CD4-positive, alpha-beta memory T cell (primary cell): ENCODE data around the gene COX19. TPM values are rescaled to one million over a fixed set of nuclear protein-coding genes. Genes with fewer than 3 reads are reported as not detected.

Source experiments
- CTCF ChIA-PET: fragments of 350-600 bp; sonication (Branson Sonifier 250); formaldehyde crosslinking; loops from one replicate; lab custom pipeline; 2021; ENCODE audit warnings: inconsistent platforms; ENCODE audit not compliant: partially characterized antibody; lab: Charles Lee
- POLR2A ChIA-PET: fragments of 350-600 bp; sonication (Branson Sonifier 250); formaldehyde crosslinking; loops from one replicate; lab custom pipeline; 2021; ENCODE audit not compliant: partially characterized antibody; lab: Charles Lee
- DNase-seq, 5 donors: peaks; one replicate each; pipeline versions ENCODE4 v3.0.0 to v3.0.0-alpha.2; 2020 to 2022; ENCODE audit warnings: mixed read lengths in 1 of 5
- H3K27ac ChIP-seq: one replicate; pipeline ENCODE4 v1.7.0; 2013; ENCODE audit warnings: low read depth, low read length
- H3K27me3 ChIP-seq: 2 replicates; pipeline ENCODE4 v1.7.0; 2013; ENCODE audit warnings: mild to moderate bottlenecking, low read length, moderate library complexity; ENCODE audit not compliant: insufficient read depth
- H3K36me3 ChIP-seq: 2 replicates; pipeline ENCODE4 v1.7.0; 2013; ENCODE audit warnings: mild to moderate bottlenecking, low read length, moderate library complexity; ENCODE audit not compliant: insufficient read depth
- H3K4me1 ChIP-seq: 2 replicates; pipeline ENCODE4 v1.7.0; 2013; ENCODE audit warnings: mild to moderate bottlenecking, low read length, moderate library complexity; ENCODE audit not compliant: insufficient read depth
- H3K4me3 ChIP-seq, 2 donors: one replicate each; pipeline ENCODE4 v1.7.0; 2013; ENCODE audit warnings: low read length in 2 of 2, mild to moderate bottlenecking in 1 of 2
- H3K9me3 ChIP-seq, 2 donors: one replicate each; pipeline ENCODE4 v1.7.0; 2013; ENCODE audit warnings: low read length in 2 of 2, control low read depth in 1 of 2; ENCODE audit not compliant: control insufficient read depth in 1 of 2
- H3K27ac Mint-ChIP-seq, 7 donors: one replicate each; pipeline ENCODE4 v1.8.0; 2020 to 2021; ENCODE audit warnings: mixed read lengths in 7 of 7, mild to moderate bottlenecking in 6 of 7, inconsistent platforms in 3 of 7, moderate library complexity in 3 of 7
- H3K27me3 Mint-ChIP-seq, 2 donors: one replicate each; pipeline ENCODE4 v1.8.0; 2020 to 2021; ENCODE audit warnings: mixed read lengths in 2 of 2
- H3K36me3 Mint-ChIP-seq, 2 donors: one replicate each; pipeline ENCODE4 v1.8.0; 2020 to 2021; ENCODE audit warnings: mixed read lengths in 2 of 2, inconsistent platforms in 1 of 2, mild to moderate bottlenecking in 1 of 2
- H3K4me1 Mint-ChIP-seq, 4 donors: one replicate each; pipeline ENCODE4 v1.8.0; 2020 to 2021; ENCODE audit warnings: mixed read lengths in 4 of 4, mild to moderate bottlenecking in 1 of 4
- H3K4me3 Mint-ChIP-seq, 8 donors: one replicate each; pipeline ENCODE4 v1.8.0; 2020 to 2021; ENCODE audit warnings: mixed read lengths in 8 of 8, mild to moderate bottlenecking in 7 of 8, moderate library complexity in 6 of 8, inconsistent platforms in 3 of 8
- H3K9me3 Mint-ChIP-seq, 8 donors: one replicate each; pipeline ENCODE4 v1.8.0; 2020 to 2021; ENCODE audit warnings: mixed read lengths in 8 of 8, mild to moderate bottlenecking in 5 of 8, inconsistent platforms in 3 of 8, moderate library complexity in 1 of 8
- intact Hi-C: fragments of 100-400 bp; cut with micrococcal nuclease; formaldehyde crosslinking; loops from one replicate; pipeline ENCODE4 v1.15.1; 2023
- polyA plus RNA-seq, 2 donors: library from polyadenylated mRNA; unstranded; fragments of 300-500 nt; fragmentation: Illumina TruSeq; gene quantifications; one replicate each; pipeline ENCODE4 v1.2.3, GENCODE V29; 2021
- total RNA-seq, 2 experiments: library from RNA; stranded (reverse); gene quantifications; one replicate each; pipeline ENCODE4 v1.2.3, GENCODE V29; 2021

Gene COX19
- total and polyA plus RNA-seq, 4 experiments from 2014 or later: 20.5 to 50.0 (median 33.5) TPM

DNA sequence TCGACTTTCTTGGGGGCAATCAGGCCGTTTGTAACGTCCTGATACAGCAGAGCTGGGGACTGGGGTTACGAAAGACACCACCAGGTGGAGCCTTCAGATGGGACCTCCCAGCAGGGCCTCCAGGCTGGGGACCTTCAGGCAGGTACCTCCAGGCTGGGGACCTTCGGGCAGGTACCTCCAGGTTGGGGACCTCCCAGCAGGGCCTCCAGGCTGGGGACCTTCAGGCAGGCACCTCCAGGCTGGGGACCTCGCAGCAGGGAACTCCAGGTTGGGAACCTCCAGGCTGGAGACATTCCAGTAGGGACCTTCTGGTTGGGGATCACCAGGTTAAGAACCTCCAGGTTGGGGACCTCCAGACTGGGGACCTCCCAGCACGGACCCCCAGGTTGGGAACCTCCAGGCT, 45.5 kb upstream of the COX19 start:
- peaks cover 0 to 7% of the 10 kb centered on the region in 2 donors for H3K9me3 ChIP-seq
- no peak overlapping the region for H3K4me3 Mint-ChIP-seq

GRCh38 chr7:1019789-1020610, 44.7 kb upstream of the COX19 start:
- Histone ChIP-seq H3K36me3 (no peaks in the 10 kb centered on the region), H3K27me3 (no peaks in the 10 kb centered on the region), H3K4me3 (no peak overlapping the region), H3K4me1 (peaks cover 3% of the 10 kb centered on the region), H3K9me3 (peaks cover 0 to 7% of the 10 kb centered on the region in 2 donors), H3K27ac (no peak overlapping the region)
- Mint-ChIP-seq H3K27me3 (no peaks in the 10 kb centered on the region), H3K4me1 (peaks cover 5 to 23% (median 9%) of the 10 kb centered on the region in 4 donors), H3K9me3 (peaks cover 0 to 17% (median 2%) of the 10 kb centered on the region in 8 donors), H3K4me3 (no peak overlapping the region), H3K36me3 (peaks cover 18 to 24% of the 10 kb centered on the region in 2 donors), H3K27ac (peak overlapping the region in 1 of 7 donors; percentile 31)
- DNase-seq: no peak
- intact Hi-C loops: loop anchor here (1.0 kb wide), 1 partner anchor 45 kb away; no protein-coding TSS in a partner anchor
- ChIA-PET CTCF (interaction anchor here (1.3 kb wide), 2 partner anchors 25 to 46 kb away, joined by 4 to 7 read pairs; partner anchors contain the start of gene GPR146), POLR2A (no interaction called here)

More for the DNA sequence above, 45.5 kb upstream of the COX19 start:
- Mint-ChIP-seq H3K4me1 (peaks cover 5 to 23% (median 10%) of the 10 kb centered on the region in 4 donors), H3K27ac (no peak overlapping the region), H3K9me3 (peaks cover 0 to 17% (median 2%) of the 10 kb centered on the region in 8 donors), H3K27me3 (no peaks in the 10 kb centered on the region), H3K36me3 (peaks cover 18 to 24% of the 10 kb centered on the region in 2 donors)
- H3K4me1 ChIP-seq: peaks cover 3% of the 10 kb centered on the region
- no peaks in the 10 kb centered on the region for H3K36me3 ChIP-seq
- H3K27ac ChIP-seq: no peak overlapping the region
- H3K27me3 ChIP-seq: no peaks in the 10 kb centered on the region
- peak in 1 of 5 donors; percentile 25 for DNase-seq
- H3K4me3 ChIP-seq: no peak overlapping the region
- intact Hi-C loops: loop anchor here (1.0 kb wide), 1 partner anchor 44 kb away; no protein-coding TSS in a partner anchor
- POLR2A ChIA-PET: no interaction called here
- CTCF ChIA-PET: interaction anchor here (1.3 to 1.7 kb wide), 3 partner anchors 26 to 45 kb away, joined by 4 to 7 read pairs (median 5); no protein-coding TSS in a partner anchor

DNA sequence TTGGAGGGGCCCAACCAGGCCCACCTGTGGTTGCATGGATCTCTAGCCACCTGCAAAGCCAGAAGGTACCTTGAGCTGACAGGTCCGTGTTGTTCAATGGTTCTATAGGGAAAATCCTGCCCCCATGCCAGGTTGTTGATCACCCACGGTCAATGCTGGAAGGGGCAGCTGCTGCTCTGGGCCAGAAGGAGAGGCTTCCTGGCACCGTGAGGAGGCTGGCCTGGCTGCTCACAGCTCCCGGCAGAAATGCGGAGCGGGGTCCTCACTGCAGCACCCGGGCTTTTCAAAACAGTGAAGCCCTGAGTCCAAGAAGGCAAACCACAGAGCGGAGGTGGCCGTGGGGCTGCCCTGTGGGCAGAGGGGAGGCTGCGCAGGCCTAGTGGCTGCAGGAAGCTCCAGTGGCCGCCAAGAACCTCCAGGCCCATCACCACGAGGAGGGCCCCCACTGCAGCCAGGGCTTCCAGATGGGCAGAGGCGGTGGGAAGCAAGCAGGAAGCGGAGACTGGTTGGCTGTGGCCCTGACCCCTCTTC, 44.0 kb upstream of the COX19 start:
- Mint-ChIP-seq H3K36me3 (peaks cover 18 to 24% of the 10 kb centered on the region in 2 donors), H3K9me3 (peaks cover 0 to 17% (median 2%) of the 10 kb centered on the region in 8 donors), H3K27me3 (no peaks in the 10 kb centered on the region), H3K4me3 (no peak overlapping the region), H3K27ac (no peak overlapping the region), H3K4me1 (peaks cover 5 to 25% (median 9%) of the 10 kb centered on the region in 4 donors)
- CTCF ChIA-PET: interaction anchor here (1.0 to 1.9 kb wide), 4 partner anchors 8 to 47 kb away, joined by 4 to 11 read pairs (median 4); partner anchors contain the start of gene GPR146
- H3K4me3 ChIP-seq: no peak overlapping the region
- POLR2A ChIA-PET: no interaction called here
- no peaks in the 10 kb centered on the region for H3K27me3 ChIP-seq
- H3K9me3 ChIP-seq: peaks cover 0 to 7% of the 10 kb centered on the region in 2 donors
- H3K4me1 ChIP-seq: peaks cover 3% of the 10 kb centered on the region
- intact Hi-C loops: no loop called here
- no peak for DNase-seq
- no peak overlapping the region for H3K27ac ChIP-seq
- no peaks in the 10 kb centered on the region for H3K36me3 ChIP-seq

DNA sequence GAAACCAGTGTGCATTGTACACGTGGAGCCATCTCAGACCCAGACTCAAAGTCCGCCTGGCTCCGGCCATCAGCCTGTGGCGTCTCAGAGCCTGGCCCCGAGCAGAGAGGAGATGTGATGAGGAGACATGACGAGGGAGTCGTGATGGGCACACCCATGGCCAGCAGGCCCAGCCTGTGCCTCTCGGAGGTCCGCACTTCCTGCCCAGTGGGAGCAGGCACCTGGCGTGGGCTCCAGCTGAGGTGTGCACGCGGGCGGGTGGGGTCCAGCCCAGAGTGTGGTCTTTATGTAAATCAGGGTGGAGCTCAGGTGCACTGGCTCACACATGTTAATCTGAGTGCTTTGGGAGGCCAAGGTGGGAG, 43.0 kb upstream of the COX19 start:
- CTCF ChIA-PET: interaction anchor here (1.0 to 1.9 kb wide), 3 partner anchors 24 to 48 kb away, joined by 4 to 11 read pairs (median 4); partner anchors contain the start of gene GPR146
- H3K27ac Mint-ChIP-seq: peak overlapping the region in 5 of 7 donors; percentile 30 to 91 (median 59)

GRCh38 chr7:1017586-1018333, 42.4 kb upstream of the COX19 start:
- Histone ChIP-seq H3K27me3 (no peaks in the 10 kb centered on the region), H3K27ac (no peak overlapping the region), H3K9me3 (peaks cover 0 to 7% of the 10 kb centered on the region in 2 donors), H3K4me1 (peaks cover 3% of the 10 kb centered on the region), H3K36me3 (no peaks in the 10 kb centered on the region), H3K4me3 (no peak overlapping the region)
- H3K27ac Mint-ChIP-seq: peak overlapping the region in 6 of 7 donors; percentile 30 to 91 (median 56)
- DNase-seq: no peak
- no peaks in the 10 kb centered on the region for H3K27me3 Mint-ChIP-seq
- peaks cover 14 to 24% of the 10 kb centered on the region in 2 donors for H3K36me3 Mint-ChIP-seq
- ChIA-PET POLR2A (no interaction called here), CTCF (interaction anchor here (1.9 kb wide), 1 partner anchor 48 kb away, joined by 11 read pairs; no protein-coding TSS in a partner anchor)
- H3K9me3 Mint-ChIP-seq: peaks cover 0 to 14% (median 2%) of the 10 kb centered on the region in 8 donors
- H3K4me1 Mint-ChIP-seq: peaks cover 6 to 30% (median 15%) of the 10 kb centered on the region in 4 donors
- H3K4me3 Mint-ChIP-seq: no peak overlapping the region
- intact Hi-C loops: no loop called here

More for the DNA sequence above, 43.0 kb upstream of the COX19 start:
- Mint-ChIP-seq H3K36me3 (peaks cover 14 to 24% of the 10 kb centered on the region in 2 donors), H3K4me3 (no peak overlapping the region), H3K27me3 (no peaks in the 10 kb centered on the region), H3K4me1 (peaks cover 6 to 30% (median 15%) of the 10 kb centered on the region in 4 donors), H3K9me3 (peaks cover 0 to 14% (median 2%) of the 10 kb centered on the region in 8 donors)
- Histone ChIP-seq H3K27me3 (no peaks in the 10 kb centered on the region), H3K36me3 (no peaks in the 10 kb centered on the region), H3K4me1 (peaks cover 3% of the 10 kb centered on the region), H3K27ac (no peak overlapping the region), H3K4me3 (no peak overlapping the region), H3K9me3 (peaks cover 0 to 7% of the 10 kb centered on the region in 2 donors)
- intact Hi-C loops: no loop called here
- POLR2A ChIA-PET: no interaction called here
- no peak for DNase-seq

DNA sequence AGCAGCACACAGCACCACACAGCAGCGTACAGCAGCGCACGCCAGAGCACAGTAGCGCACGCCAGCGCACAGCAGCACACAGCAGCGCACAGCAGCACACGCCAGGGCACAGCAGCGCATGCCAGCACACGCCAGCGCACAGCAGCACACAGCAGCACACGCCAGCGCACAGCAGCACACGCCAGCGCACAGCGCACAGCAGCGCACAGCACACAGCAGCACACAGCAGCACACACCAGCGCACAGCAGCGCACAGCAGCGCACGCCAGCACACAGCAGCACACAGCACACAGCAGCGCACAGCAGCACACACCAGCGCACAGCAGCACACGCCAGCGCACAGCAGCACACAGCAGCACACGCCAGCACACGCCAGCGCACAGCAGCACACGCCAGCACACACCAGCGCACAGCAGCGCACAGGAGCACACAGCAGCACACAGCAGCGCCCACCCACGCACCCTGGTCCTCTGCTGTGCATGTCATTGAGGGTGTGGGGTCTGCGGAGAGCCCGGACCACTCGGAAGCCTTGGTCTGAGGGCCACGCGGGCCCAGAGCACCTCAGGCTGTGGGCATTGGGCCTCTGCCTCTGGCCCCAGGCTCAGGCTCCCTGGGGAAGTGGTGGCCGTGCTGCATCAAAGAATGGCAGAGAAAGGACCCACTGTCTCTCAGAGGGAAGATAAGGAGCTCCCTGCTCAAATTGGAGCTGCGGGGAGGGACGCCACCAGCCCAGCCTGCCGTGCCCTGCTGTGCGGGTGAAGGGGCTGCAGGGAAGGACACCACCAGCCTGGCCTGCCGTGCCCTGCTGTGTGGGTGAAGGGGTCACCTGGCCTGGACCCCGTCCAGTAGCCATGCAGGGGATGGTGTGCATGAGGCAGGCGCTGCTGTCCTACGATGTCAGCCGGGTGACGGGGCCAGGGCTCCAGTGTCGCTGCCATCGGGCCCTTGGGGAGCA, 41.5 kb upstream of the COX19 start:
- ChIA-PET POLR2A (no interaction called here), CTCF (no interaction called here)
- H3K9me3 Mint-ChIP-seq: peaks cover 0 to 9% (median 2%) of the 10 kb centered on the region in 8 donors
- no peak overlapping the region for H3K4me3 ChIP-seq
- no peaks in the 10 kb centered on the region for H3K27me3 Mint-ChIP-seq
- no peak overlapping the region for H3K27ac ChIP-seq
- peaks cover 8 to 16% of the 10 kb centered on the region in 2 donors for H3K36me3 Mint-ChIP-seq
- H3K36me3 ChIP-seq: no peaks in the 10 kb centered on the region
- H3K27ac Mint-ChIP-seq: peak overlapping the region in 1 of 7 donors; percentile 29
- H3K4me1 ChIP-seq: peaks cover 5% of the 10 kb centered on the region
- H3K4me3 Mint-ChIP-seq: no peak overlapping the region
- peaks cover 0 to 7% of the 10 kb centered on the region in 2 donors for H3K9me3 ChIP-seq
- no peaks in the 10 kb centered on the region for H3K27me3 ChIP-seq
- intact Hi-C loops: no loop called here
- H3K4me1 Mint-ChIP-seq: peaks cover 6 to 25% (median 15%) of the 10 kb centered on the region in 4 donors
- DNase-seq: no peak
